ENCODE results near the gene NFATC1.
A peak's percentile ranks its signal among the peaks of the same experiment; 100 is the strongest.

NFATC1 gene

DNA sequence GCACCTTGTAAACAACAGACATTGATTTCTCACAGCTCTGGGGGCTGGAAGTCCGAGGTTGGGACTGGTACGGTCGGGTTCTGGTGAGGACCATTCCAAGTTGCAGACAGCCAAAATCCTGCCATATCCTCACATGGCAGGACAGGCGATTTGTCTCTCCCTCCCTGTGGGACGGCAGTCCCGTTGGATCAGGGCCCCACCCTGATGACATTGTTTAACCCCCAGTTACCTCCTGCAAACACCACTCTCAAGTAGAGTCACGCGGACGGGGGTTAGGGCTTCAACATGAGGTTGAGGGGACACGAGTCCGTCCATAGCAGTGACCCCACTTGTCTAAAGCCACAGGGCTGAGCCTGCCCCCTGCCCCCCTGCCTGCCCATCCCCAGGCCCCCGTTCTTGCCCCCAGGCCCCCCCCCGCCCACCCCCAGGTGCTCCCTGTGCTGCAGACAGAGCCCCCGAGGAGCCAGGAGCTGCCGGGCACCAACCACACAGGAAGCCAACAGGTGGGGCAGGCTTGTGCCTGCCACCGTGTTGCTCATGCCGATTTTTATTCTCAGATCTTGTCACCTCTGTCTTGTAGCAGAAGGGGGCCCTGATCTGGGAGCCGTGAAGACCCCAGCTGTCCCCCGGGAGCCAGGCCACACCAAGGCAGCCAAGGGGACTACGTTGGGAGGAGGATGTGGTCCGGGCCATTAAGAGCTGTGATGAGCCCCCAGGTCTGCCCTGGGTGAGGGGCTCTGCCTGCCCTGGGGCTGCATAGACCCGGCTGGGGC lies 82.2 kb downstream of the NFATC1 start:
- Histone ChIP-seq H4K91ac (ENCODE audit: low read depth, low read length, poor library complexity) (no peak overlapping the region), H3K4ac (ENCODE audit: low read length) (no peak overlapping the region), H2AFZ (ENCODE audit: low read length) (no peak overlapping the region), H3K18ac (ENCODE audit: low read length) (no peak overlapping the region), H2BK12ac (ENCODE audit: low read length) (no peak overlapping the region), H3K9ac (ENCODE audit: low read depth, low read length, poor library complexity) (no peak overlapping the region), H2BK120ac (ENCODE audit: low read depth, low read length) (no peak overlapping the region), H3K27me3 (ENCODE audit: control insufficient read depth in 3 of 3, insufficient read depth in 3 of 3, low read depth in 1 of 3, low read length in 3 of 3) (no peaks in the 10 kb centered on the region), H3K27ac (replicated peaks; ENCODE audit: low read length) (no peak overlapping the region), H3K79me1 (ENCODE audit: low read depth, low read length) (no peaks in the 10 kb centered on the region), H2AK5ac (ENCODE audit: low read depth, low read length) (no peak overlapping the region), H2BK5ac (ENCODE audit: low read length) (no peak overlapping the region), H4K8ac (ENCODE audit: low read depth, low read length) (no peak overlapping the region), H3K4me1 (ENCODE audit: control insufficient read depth in 2 of 2, insufficient read depth in 1 of 2, low read depth in 1 of 2, low read length in 2 of 2) (no peaks in the 10 kb centered on the region), H3K9me3 (replicated peaks in 1 of 2; ENCODE audit: control insufficient read depth in 2 of 2, insufficient read depth in 1 of 2, low read depth in 1 of 2, low read length in 2 of 2) (peaks cover 2 to 3% of the 10 kb centered on the region in 2 donors), H3K4me3 (ENCODE audit: low read length in 2 of 2) (no peak overlapping the region), H3K14ac (ENCODE audit: low read length) (peak overlapping the region; percentile 56), H3K36me3 (replicated peaks in 1 of 2; ENCODE audit: control insufficient read depth in 2 of 2, insufficient read depth in 2 of 2, low read length in 2 of 2) (no peaks in the 10 kb centered on the region), H3K4me2 (ENCODE audit: insufficient read depth, low read length, poor library complexity, severe bottlenecking) (no peak overlapping the region), H3K23ac (ENCODE audit: low read depth, low read length, poor library complexity) (no peak overlapping the region), H2BK15ac (ENCODE audit: low read length) (no peak overlapping the region)
- no peak for DNase-seq (ENCODE audit: low spot score)
- WGBS, 2 donors (ENCODE audit: extremely low coverage in 2 of 2, insufficient read length in 2 of 2, insufficient replicate concordance in 1 of 2), result no CpG with 5 or more reads among the region's 22 CpGs

DNA sequence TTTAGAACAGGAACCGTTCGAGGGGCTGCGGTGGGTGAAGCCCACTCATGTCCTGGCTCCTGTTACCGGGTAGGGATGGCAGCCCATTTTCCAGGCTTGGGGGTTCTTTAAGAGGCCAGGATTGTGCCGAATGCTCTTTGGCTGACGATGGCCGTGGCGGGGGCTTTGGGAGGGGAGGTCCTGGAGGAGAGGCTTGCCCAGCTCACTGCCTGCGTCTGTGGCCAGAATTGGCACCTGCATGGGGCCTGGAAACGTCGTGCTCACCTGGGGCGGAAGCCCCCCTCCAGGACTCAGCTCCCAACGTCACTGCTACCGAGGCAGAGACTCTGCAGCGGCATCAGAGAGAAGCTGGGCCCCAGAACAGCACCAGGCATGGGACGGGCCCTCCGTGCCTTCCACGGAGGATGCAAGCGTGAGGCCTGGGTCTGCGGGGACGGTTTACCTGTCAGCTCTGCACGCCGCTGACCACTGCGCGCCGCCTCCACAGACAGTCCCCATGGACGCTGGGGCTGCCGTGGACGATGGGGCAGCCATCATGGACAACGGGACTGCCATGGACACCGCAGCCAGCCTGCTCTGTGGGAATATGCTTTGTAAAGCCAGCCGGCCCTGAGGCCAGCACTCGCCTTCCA lies 82.9 kb downstream of the NFATC1 start:
- H3K9me3 ChIP-seq (replicated peaks in 1 of 2; ENCODE audit: control insufficient read depth in 2 of 2, insufficient read depth in 1 of 2, low read depth in 1 of 2, low read length in 2 of 2), result peaks cover 2 to 3% of the 10 kb centered on the region in 2 donors
- H3K9ac ChIP-seq (ENCODE audit: low read depth, low read length, poor library complexity), result peak overlapping the region; percentile 77
- H2BK15ac ChIP-seq (ENCODE audit: low read length), result peak overlapping the region; percentile 67
- no peak overlapping the region for H3K4me2 ChIP-seq (ENCODE audit: insufficient read depth, low read length, poor library complexity, severe bottlenecking)
- no peak overlapping the region for H2AK5ac ChIP-seq (ENCODE audit: low read depth, low read length)
- DNase-seq (ENCODE audit: low spot score), result no peak
- peak overlapping the region; percentile 53 for H2BK5ac ChIP-seq (ENCODE audit: low read length)
- H2BK120ac ChIP-seq (ENCODE audit: low read depth, low read length), result peak overlapping the region; percentile 47
- peak overlapping the region; percentile 92 for H3K18ac ChIP-seq (ENCODE audit: low read length)
- no peaks in the 10 kb centered on the region for H3K4me1 ChIP-seq (ENCODE audit: control insufficient read depth in 2 of 2, insufficient read depth in 1 of 2, low read depth in 1 of 2, low read length in 2 of 2)
- no peaks in the 10 kb centered on the region for H3K79me1 ChIP-seq (ENCODE audit: low read depth, low read length)
- H3K36me3 ChIP-seq (replicated peaks in 1 of 2; ENCODE audit: control insufficient read depth in 2 of 2, insufficient read depth in 2 of 2, low read length in 2 of 2), result no peaks in the 10 kb centered on the region
- no peak overlapping the region for H4K8ac ChIP-seq (ENCODE audit: low read depth, low read length)
- H3K4ac ChIP-seq (ENCODE audit: low read length), result no peak overlapping the region
- no CpG with 5 or more reads among the region's 33 CpGs for WGBS, 2 donors (ENCODE audit: extremely low coverage in 2 of 2, insufficient read length in 2 of 2, insufficient replicate concordance in 1 of 2)
- peak overlapping the region; percentile 71 for H3K14ac ChIP-seq (ENCODE audit: low read length)
- peak overlapping the region; percentile 41 for H2BK12ac ChIP-seq (ENCODE audit: low read length)
- H2AFZ ChIP-seq (ENCODE audit: low read length), result no peak overlapping the region
- H3K23ac ChIP-seq (ENCODE audit: low read depth, low read length, poor library complexity), result peak overlapping the region; percentile 43
- H3K27me3 ChIP-seq (ENCODE audit: control insufficient read depth in 3 of 3, insufficient read depth in 3 of 3, low read depth in 1 of 3, low read length in 3 of 3), result no peaks in the 10 kb centered on the region
- no peak overlapping the region for H3K4me3 ChIP-seq (ENCODE audit: low read length in 2 of 2)
- no peak overlapping the region for H3K27ac ChIP-seq (replicated peaks; ENCODE audit: low read length)
- H4K91ac ChIP-seq (ENCODE audit: low read depth, low read length, poor library complexity), result no peak overlapping the region

DNA sequence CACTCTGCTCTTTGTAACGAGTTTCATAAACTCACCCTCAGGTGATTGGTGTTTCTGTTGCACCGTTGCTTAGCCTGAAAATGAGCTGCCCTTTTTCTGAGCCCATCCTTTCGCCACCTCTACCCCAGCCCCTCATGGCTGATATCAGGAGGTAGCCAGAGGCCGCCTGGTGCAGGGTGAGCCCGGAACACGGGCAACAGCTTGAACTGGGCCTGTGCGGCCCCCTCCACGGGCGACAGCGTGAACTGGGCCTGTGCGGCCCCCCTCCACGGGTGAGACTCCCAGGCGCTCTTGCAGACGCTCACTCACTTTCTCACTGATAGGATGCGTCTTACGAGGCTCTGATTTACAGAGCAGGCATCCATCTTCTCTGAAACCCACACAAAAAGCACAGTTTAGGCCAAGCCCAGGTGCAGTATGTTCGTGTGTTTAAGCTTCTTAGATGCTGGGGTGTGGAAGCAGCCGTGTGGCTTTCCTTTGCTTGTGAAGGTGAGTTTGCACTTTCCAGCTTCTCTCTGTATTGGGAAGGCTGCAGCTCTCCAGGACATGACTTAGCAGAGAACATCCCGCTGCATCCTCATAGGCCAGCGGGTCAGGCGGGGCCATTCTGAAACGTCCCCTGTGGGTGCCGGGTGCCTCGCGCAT lies 83.5 kb downstream of the NFATC1 start:
- H3K36me3 ChIP-seq (replicated peaks in 1 of 2; ENCODE audit: control insufficient read depth in 2 of 2, insufficient read depth in 2 of 2, low read length in 2 of 2), result no peaks in the 10 kb centered on the region
- H3K4me2 ChIP-seq (ENCODE audit: insufficient read depth, low read length, poor library complexity, severe bottlenecking), result no peak overlapping the region
- H3K14ac ChIP-seq (ENCODE audit: low read length), result no peak overlapping the region
- H3K79me1 ChIP-seq (ENCODE audit: low read depth, low read length), result no peaks in the 10 kb centered on the region
- no peak overlapping the region for H2AFZ ChIP-seq (ENCODE audit: low read length)
- H3K27me3 ChIP-seq (ENCODE audit: control insufficient read depth in 3 of 3, insufficient read depth in 3 of 3, low read depth in 1 of 3, low read length in 3 of 3), result no peaks in the 10 kb centered on the region
- no peak overlapping the region for H3K27ac ChIP-seq (replicated peaks; ENCODE audit: low read length)
- H3K9me3 ChIP-seq (replicated peaks in 1 of 2; ENCODE audit: control insufficient read depth in 2 of 2, insufficient read depth in 1 of 2, low read depth in 1 of 2, low read length in 2 of 2), result peaks cover 2 to 3% of the 10 kb centered on the region in 2 donors
- H2BK5ac ChIP-seq (ENCODE audit: low read length), result peak overlapping the region; percentile 53
- H3K4me1 ChIP-seq (ENCODE audit: control insufficient read depth in 2 of 2, insufficient read depth in 1 of 2, low read depth in 1 of 2, low read length in 2 of 2), result peaks cover 0 to 2% of the 10 kb centered on the region in 2 donors
- peak overlapping the region; percentile 67 for H2BK15ac ChIP-seq (ENCODE audit: low read length)
- DNase-seq (ENCODE audit: low spot score), result no peak
- peak overlapping the region; percentile 77 for H3K9ac ChIP-seq (ENCODE audit: low read depth, low read length, poor library complexity)
- H4K91ac ChIP-seq (ENCODE audit: low read depth, low read length, poor library complexity), result no peak overlapping the region
- H3K18ac ChIP-seq (ENCODE audit: low read length), result peak overlapping the region; percentile 65
- no peak overlapping the region for H2BK12ac ChIP-seq (ENCODE audit: low read length)
- H3K4ac ChIP-seq (ENCODE audit: low read length), result no peak overlapping the region
- no peak overlapping the region for H3K4me3 ChIP-seq (ENCODE audit: low read length in 2 of 2)
- H2BK120ac ChIP-seq (ENCODE audit: low read depth, low read length), result peak overlapping the region; percentile 47
- H2AK5ac ChIP-seq (ENCODE audit: low read depth, low read length), result peak overlapping the region; percentile 56
- H3K23ac ChIP-seq (ENCODE audit: low read depth, low read length, poor library complexity), result peak overlapping the region; percentile 43
- WGBS, 2 donors (ENCODE audit: extremely low coverage in 2 of 2, insufficient read length in 2 of 2, insufficient replicate concordance in 1 of 2), result no CpG with 5 or more reads among the region's 25 CpGs
- H4K8ac ChIP-seq (ENCODE audit: low read depth, low read length), result no peak overlapping the region

DNA sequence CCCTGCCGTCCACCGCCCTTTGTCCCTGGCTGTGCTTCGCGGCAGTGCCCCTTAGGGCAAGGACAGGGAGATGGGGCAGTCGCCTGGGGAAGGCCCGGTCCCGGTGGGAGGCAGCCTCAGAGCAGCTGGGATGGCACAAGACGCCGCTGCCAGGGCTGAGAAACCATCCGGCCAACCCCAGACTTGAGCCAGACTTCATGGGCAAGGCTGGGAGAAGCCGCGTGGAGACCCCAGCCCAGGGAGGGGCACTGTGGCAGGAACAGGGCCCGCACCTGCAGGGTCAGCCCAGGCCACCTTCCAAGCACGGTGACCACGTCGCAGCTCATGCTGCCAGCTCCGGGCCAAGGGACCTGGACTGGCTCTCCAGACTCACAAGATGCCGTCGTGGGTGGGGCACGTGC lies 84.0 kb downstream of the NFATC1 start:
- no peak for DNase-seq (ENCODE audit: low spot score)
- peak overlapping the region; percentile 30 for H2BK5ac ChIP-seq (ENCODE audit: low read length)

More for the DNA sequence above, 84.0 kb downstream of the NFATC1 start:
- Histone ChIP-seq H2AFZ (ENCODE audit: low read length) (no peak overlapping the region), H4K8ac (ENCODE audit: low read depth, low read length) (no peak overlapping the region), H2BK15ac (ENCODE audit: low read length) (no peak overlapping the region), H3K18ac (ENCODE audit: low read length) (peak overlapping the region; percentile 65), H2BK12ac (ENCODE audit: low read length) (no peak overlapping the region), H3K36me3 (replicated peaks in 1 of 2; ENCODE audit: control insufficient read depth in 2 of 2, insufficient read depth in 2 of 2, low read length in 2 of 2) (no peaks in the 10 kb centered on the region), H4K91ac (ENCODE audit: low read depth, low read length, poor library complexity) (no peak overlapping the region), H3K14ac (ENCODE audit: low read length) (no peak overlapping the region), H2AK5ac (ENCODE audit: low read depth, low read length) (no peak overlapping the region), H3K27ac (replicated peaks; ENCODE audit: low read length) (no peak overlapping the region), H2BK120ac (ENCODE audit: low read depth, low read length) (no peak overlapping the region), H3K4ac (ENCODE audit: low read length) (no peak overlapping the region), H3K9me3 (replicated peaks in 1 of 2; ENCODE audit: control insufficient read depth in 2 of 2, insufficient read depth in 1 of 2, low read depth in 1 of 2, low read length in 2 of 2) (peaks cover 2 to 3% of the 10 kb centered on the region in 2 donors), H3K23ac (ENCODE audit: low read depth, low read length, poor library complexity) (no peak overlapping the region), H3K9ac (ENCODE audit: low read depth, low read length, poor library complexity) (no peak overlapping the region), H3K27me3 (ENCODE audit: control insufficient read depth in 3 of 3, insufficient read depth in 3 of 3, low read depth in 1 of 3, low read length in 3 of 3) (no peaks in the 10 kb centered on the region), H3K79me1 (ENCODE audit: low read depth, low read length) (no peaks in the 10 kb centered on the region), H3K4me2 (ENCODE audit: insufficient read depth, low read length, poor library complexity, severe bottlenecking) (no peak overlapping the region), H3K4me1 (ENCODE audit: control insufficient read depth in 2 of 2, insufficient read depth in 1 of 2, low read depth in 1 of 2, low read length in 2 of 2) (peaks cover 0 to 3% of the 10 kb centered on the region in 2 donors), H3K4me3 (ENCODE audit: low read length in 2 of 2) (no peak overlapping the region)
- no CpG with 5 or more reads among the region's 20 CpGs for WGBS, 2 donors (ENCODE audit: extremely low coverage in 2 of 2, insufficient read length in 2 of 2, insufficient replicate concordance in 1 of 2)

Data from neuronal stem cell (in vitro differentiated cells).